Hematopoietic multipotent progenitor cell treated with erythropoietin and hydrocortisone succinate and interleukin-3 and kit ligand, for 8 days (in vitro differentiated cells): Measurements from ENCODE around the gene CLIP1.
A peak's percentile ranks its signal among the peaks of the same experiment; 100 is the strongest.
"Not testable (repeated sequence)": the region's sequence is repeated elsewhere in the genome, so short reads cannot be mapped to it uniquely, and the experiment has no call there.

Experiments used
- DNase-seq: peaks from one replicate; pipeline ENCODE4 v3.0.0-alpha.2; 2015

Gene CLIP1

DNA sequence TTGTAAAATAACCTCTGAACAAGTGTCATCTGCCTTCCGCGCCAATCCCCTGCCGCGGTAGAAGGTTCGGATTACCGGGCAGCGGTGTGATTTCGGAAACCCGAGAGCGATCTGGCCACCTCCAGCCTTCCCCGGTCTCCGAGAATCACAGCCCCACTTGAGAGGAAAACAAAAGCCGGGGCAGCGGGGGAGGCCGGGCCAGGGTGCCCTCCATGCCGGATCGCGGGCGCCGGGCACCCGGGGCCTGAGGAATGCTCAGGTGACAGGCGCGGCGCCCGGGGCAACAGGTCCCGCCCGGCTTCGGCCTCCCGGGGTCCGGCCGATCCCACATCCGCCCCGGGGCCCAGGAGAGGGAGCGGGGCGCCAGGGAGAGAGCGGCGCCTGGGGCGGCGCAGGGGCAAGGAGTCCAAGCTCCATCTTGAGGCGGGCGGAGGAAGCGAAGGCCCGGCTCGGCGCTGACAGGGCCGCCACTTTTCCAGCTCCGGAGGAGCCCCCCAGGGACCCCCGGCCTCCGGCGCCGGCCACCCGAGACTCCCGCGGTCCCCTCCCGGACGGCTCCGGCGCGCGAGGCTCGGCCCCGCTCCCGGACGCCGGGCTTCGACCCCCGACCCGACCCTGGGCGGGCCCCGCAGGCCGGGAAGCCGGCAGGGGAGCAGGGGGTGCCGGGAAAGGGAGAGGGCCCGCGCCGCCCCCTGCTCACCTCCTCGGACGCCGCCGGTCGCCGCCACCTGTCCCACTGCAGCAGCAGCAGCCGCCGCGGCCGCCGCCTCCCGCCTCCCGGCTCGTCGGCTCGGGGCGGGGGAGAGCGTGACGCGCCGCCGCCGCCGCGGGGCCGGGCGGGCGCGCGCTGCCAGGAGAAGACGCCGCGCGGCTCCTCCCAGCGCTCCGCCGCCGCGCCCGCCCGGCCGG is at the start of gene CLIP1:
TSS of gene CLIP1 (minus strand) at position 849 of the 909 bp plus-strand sequence. CDS start 42,217 bp downstream, outside the sequence.
- DNase-seq: peak; percentile 46

DNA sequence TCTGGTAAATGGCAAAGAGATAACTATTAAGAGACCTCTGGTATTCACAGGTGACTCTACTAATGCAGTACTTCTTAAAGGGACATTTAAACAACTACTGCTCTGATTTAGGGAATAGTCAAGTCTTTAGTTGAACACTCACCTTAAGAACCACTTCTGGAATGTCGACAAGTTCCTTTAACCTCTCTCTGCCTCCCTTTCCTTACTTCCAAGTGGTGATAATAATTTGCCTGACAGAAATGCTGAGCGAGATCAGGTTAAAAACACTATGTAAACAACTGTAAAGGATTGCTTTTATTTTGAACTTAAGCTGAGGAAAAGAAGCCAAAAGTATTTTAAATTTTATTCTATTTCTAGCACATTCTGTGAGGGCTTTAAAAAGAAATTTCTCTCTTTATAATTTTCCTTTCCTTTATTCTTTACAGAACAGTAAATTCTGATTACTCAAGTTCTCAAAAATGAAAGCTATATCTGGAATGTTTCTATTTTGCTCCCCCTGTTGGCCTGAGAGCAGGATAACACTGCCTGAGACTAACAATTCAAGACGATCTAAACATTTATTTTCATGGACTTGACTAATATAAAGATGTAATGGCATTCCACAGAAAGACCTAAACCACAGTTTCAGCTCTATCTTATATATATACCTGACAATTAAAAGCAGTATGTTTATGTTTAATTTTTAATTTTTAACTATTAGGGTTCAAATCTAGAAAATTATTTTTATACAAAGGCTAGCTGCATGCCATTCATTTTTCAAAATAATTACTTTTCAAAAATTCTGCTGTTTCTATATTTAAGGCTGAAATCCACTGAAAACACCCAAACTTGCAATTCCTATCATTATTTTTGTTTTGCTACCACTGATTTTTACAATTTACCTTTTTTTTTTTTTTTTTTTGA is 49.1 kb upstream of the CLIP1 start:
- DNase-seq: peak; percentile 69

DNA sequence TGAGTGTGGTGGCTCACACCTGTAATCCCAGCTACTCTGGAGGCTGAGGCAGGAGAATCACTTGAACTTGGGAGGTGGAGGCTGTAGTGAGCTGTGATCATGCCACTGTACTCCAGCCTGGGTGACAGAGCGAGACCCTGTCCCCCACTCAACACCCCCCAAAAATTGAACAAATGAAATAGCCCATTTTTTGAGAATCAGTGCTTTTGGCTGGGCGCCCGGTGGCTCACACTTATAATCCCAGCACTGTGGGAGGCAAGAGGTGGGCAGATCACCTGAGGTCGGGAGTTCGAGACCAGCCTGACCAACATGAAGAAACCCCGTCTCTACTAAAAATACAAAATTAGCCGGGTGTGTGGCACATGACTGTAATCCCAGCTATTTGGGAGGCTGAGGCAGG is 48.1 kb upstream of the CLIP1 start:
- not testable (repeated sequence) for DNase-seq

DNA sequence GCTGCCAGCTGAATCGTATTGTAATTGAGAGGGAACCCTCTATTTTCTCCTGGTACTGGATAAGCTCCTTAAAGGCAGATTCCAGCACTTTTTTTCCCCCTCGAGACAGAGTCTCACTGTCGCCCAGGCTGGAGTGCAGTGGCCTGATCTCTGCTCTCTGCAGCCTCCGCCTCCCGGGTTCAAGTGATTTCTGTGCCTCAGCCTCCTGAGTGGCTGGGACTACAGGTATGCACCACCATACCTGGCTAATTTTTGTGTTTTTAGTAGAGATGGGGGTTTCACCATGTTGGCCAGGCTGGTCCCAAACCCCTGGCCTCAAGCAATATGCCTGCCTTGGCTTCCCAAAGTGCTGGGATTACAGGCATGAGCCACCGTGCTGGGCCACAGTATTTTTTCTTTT is 47.4 kb upstream of the CLIP1 start:
- not testable (repeated sequence) for DNase-seq

DNA sequence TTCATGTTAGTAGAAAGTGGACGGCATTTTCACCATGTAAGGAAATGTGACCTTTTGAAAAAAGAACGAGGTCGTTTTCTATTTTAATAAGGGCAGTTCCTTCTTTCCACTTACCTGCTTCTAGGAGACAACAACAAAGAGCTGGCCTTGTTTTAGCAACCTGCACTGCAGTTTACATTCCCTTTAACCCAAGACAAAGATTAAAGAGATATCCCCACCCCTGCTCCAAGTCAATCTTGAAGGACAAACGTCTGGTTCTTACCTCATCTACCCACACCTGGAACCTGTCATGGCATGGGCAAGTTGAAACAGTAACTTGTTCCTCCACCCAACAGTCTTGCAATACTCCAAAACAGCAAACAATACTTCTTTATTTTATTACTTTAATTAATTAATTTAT is 45.5 kb upstream of the CLIP1 start:
- DNase-seq: no peak

DNA sequence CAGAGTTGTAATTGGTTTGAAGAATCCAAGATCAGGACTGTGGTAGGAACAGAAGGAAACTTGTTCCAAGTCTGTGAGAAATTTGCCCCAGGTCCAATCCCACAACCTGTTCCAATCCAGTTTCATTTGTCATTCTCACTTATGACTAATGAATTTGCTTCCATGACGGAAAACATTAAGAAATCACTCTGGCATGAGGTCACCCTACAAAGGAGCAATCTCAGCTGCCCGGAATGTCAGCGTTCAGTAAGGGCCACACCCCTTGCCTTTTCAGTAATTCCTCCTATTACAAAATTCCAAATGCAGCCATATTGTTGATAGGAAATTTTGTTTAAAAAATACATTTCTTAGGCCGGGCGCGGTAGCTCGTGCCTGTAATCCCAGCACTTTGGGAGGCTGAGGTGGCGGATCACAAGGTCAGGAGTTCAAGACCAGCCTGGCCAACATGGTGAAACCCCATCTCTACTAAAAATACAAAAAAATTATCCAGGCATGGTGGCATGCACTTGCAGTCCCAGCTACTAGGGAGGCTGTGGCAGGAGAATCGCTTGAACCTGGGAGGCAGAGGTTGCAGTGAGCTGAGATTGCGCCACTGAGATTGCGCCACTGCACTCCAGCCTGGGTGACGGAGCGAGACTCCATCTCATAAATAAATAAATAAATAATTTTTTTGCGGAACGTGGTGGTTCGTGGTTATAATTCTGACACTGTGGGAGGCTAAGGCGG is 42.0 kb upstream of the CLIP1 start:
- DNase-seq: not testable (repeated sequence)

DNA sequence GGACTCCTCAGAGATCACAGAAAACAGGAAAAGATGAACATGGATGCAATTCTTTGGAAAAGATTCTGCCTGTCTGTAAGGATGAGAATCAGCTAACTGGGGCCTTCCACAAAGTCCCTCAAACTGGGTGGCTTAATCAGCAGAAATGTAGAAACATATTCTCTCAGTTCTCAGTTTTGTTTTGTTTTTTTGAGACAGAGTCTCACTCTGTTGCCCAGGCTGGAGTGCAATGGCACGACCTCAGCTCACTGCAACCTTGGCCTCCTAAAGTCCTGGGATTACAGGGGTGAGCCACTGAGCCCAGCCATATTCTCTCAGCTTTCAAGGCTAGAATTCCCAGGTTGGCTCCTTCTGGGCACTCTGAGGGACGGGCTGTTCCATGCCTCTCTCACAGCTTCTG is 38.2 kb upstream of the CLIP1 start:
- DNase-seq: no peak

DNA sequence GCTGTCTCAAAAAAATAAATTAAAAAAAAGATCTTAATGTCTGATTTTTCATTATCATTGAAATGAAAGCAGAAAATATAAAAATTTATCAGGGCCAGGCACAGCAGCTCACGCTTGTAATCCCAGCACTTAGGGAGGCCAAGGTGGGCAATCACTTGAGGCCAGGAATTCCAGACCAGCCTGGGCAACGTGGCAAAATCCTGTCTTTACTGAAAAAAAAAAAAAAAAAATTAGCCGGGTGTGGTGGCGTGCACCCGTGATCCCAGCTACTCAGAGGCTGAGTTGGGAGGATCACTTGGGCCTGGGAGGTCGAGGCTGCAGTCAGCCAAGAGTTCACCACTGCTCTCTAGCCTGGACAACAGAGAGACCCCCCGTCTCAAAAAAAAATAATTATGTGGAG is 37.6 kb upstream of the CLIP1 start:
- DNase-seq: no peak

DNA sequence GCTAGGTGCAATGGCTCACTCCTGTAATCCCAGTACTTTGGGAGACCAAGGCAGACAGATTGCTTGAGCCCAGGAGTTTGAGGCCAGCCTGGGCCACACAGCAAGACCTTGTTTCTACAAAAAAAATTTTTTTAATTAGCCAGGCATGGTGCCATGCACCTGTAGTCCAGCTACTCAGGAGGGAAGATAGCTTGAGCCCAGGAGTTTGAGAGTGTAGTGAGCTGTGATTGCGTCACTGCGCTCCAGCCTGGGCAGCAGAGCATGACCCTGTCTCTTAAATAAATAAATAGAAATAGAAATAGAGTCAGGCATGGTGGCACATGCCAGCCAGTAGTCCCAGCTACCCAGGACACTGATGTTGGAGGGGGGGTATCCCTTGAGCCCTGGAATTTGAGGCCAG is 36.7 kb upstream of the CLIP1 start:
- no peak for DNase-seq

DNA sequence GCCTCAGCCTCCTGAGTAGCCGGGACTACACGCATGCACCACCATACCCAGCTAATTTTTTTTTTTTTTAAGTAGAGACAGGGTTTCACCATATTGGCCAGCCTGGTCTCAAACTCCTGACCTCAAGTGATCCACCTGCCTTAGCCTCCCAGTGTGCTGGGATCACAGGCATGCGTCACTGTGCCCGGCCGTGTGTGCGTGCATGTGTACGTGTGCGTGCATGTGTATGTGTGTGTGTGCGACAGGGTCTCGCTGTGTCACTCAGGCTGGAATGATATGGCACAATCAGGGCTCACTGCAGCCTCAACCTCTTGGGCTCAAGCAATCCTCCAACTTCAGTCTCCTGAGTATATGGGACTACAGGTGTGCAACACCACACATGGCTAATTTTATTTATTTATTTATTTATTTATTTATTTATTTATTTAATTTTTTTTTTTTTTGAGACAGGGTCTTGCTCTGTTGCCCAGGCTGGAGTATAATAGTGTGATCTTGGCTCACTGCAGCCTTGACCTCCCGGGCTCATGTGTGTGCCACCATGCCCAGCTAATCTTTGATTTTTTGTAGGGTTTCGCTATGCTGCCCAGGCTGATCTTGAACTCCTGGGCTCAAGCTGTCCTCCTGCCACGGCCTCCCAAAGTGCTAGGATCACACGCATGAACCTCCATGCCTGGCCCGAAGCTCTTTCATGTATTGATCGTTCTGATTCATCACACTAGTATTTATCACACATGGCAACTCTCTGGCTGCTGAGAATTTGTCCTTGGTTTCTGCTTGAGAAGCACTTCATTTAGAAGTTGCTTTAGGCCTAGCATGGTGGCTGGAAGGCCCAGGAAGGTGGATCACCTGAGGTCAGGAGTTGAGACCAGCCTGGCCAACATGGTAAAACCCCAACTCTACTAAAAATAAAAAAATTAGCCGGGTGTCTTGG is 35.9 kb upstream of the CLIP1 start:
- no peak for DNase-seq

DNA sequence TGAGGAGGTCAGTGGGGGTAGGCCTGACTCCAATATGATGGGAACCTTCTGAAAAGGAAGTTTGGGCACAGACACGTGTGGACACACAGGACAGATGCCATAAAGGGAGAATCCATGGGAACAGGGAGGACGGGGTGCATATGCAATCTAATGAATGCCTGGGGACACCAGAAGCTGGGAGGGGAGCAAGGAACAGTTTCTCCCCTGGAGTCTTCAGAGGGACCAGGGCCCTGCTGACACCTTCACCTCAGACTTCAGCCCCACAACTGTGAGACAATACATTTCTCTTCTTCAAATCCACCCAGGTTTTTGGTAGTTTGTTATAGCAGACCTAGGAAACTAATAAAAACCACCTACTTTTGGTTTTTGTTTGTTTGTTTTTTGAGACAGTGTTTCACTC is 35.2 kb upstream of the CLIP1 start:
- DNase-seq: no peak

DNA sequence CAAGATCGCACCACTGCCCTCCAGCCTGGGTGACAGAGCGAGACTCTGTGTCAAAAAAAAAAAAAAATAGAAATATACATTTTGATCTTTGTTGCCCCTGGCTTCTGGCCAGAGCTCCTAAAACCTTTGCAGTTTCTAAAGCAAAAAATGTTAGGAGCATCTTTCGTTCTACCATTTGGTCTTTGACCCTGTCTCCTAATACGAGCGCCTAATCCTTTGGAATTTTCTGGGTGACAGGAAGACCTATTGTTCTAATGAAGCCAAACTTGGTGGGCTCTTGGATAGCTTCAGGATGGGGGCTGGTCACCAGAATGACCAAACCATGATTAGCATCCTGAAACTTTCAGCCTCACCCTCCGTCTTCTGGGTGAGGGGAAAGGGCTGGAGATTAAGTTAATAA is 32.3 kb upstream of the CLIP1 start:
- DNase-seq: no peak

DNA sequence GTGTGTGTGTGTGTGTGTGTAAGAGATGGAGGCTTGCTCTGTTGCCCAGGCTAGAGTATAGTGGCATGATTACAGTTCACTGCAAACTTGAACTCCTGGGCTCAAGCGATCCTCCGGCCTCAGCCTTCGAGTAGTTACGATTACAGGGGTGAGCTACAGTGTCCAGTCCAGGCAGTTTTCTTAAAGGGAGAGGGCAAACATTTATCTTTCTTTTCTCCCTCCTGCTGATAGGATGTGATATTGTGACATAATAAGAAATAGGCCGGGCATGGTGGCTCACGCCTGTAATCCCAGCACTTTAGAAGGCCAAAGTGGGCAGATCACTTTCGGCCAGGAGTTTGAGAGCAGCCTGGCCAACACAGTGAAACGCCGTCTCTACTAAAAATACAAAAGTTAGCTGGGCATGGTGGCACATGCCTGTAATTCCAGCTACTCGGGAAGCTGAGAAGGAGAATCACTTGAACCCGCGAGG is 31.8 kb upstream of the CLIP1 start:
- DNase-seq: no peak

DNA sequence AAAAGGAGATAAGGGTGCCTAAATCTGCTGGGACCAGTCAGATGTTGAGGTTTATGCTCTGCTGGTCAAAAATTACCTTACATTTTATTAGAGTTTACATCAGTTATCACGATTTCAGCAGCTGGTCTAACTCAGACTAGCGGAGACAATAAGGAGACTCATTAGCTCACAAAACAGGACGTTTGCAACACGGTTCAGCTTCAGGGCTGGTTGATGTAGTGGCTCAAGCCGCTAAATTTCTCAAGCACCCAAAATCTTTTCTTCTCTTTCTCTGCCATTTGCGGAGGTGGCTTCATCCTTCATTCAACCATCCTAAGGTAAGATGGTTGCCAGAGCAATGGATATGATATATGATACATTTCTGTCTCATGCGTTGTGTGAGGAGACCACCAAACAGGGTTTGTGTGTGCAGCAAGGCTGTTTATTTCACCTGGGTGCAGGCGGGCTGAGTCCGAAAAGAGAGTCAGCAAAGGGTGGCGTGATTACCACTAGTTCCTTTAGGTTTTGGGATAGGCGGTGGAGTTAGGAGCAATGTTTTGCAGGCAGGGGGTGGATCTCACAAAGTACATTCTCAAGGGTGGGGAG is 30.3 kb upstream of the CLIP1 start:
- DNase-seq: no peak

DNA sequence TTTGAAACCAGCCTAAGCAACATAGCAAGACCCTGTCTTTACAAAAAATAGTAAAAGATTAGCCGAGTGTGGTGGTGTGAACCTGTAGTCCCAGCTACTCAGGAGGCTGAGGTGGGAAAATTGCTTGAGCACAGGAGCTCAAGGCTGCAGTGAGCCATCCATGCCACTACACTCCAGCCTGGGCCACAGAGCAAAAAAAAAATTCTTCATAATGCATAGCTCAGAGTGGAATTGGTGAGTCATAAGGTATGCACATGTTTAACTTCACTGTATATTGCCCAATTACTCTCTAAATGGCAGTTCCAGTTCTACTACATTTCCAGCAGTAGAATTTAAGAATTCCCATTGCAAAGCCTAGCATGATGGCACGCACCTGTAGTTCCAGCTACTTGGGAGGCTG is 26.8 kb upstream of the CLIP1 start:
- DNase-seq: no peak

DNA sequence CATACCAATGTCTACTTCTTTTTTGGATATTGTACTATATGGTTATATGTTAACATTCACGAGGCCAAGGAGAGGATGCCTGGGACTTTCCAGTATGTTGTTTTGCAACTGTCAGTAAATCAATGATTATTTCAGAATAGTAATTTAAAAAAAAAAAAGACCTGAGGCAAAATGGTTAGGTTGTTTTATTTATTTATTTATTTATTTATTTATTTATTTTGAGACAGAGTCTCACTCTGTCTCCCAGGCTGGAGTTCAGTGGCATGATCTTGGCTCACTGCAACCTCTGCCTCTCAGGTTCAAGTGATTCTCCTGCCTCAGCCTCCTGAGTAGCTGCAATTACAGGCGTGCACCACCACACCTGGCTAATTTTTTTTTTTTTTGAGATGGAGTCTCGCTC is 25.4 kb upstream of the CLIP1 start:
- not testable (repeated sequence) for DNase-seq

DNA sequence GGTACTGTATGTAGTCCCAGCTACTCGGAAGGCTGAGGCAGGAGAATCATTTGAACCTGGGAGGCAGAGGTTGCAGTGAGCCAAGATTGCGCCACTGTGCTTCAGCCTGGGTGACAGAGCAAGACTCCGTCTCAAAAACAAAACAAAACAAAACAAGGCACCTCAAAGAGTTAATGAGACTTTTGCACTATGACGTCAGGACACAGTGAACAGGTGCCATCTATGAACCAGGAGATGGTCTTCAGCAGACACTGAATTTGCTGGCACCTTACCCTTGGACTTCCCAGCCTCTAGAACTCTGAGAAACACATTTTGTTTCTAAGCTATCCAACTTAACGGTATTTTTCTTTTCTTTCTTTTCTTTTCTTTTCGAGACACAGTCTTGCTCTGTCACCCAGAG is 23.9 kb upstream of the CLIP1 start:
- not testable (repeated sequence) for DNase-seq

DNA sequence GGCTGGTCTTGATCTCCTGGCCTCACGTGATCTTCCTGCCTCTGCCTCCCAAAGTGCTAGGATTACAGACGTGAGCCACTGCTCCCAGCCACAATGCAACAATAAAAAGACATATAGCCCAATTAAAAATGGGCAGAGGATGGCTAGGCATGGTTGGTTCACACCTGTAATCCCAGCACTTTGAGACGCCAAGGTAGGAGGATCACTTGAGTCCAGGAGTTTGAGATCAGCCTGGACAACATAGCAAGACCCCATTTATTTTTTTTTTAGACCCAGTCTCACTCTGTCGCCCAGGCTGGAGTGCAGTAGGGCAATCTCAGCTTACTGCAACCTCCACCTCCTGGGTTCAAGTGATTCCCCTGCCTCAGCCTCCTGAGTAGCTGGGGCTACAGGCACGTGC is 21.6 kb upstream of the CLIP1 start:
- DNase-seq: not testable (repeated sequence)

DNA sequence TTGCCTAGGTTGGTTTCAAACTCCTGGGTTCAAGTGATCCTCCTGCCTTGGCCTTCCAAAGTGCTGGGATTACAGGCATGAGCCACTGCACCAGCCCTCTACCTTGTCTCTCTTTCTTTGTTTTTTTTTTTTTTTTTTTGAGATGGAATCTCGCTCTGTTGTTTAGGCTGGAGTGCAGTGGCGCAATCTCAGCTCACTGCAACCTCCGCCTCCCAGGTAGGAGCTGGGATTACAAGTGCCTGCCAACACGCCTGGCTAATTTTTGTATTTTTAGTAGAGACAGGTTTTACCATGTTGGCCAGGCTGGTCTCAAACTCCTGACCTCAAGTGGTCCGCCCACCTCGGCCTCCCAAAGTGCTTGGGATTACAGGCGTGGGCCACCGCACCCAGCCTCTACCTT is 16.4 kb upstream of the CLIP1 start:
- DNase-seq: not testable (repeated sequence)

DNA sequence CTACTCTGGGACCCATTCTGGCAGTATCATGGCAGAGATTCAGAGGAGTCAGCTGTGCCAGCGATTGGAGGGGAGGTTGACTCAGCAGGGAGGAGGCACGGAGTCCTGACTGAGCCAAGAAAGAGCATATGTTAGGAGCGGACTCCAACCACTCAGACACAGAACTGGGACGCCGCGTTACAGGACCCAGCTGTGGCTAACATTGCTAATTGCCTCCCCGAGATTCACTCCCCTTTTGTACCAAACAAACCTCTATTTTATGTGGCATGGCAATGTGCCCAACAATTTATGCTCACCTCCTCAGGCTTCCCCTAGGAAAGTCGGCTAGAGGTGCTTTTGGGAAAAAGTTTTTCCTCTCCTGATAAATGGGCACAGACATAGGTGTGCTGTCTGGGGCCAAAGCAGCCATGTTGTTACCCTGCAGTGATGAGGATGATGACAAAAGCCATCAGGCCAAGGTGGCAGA is 15.2 kb upstream of the CLIP1 start:
- DNase-seq: no peak

DNA sequence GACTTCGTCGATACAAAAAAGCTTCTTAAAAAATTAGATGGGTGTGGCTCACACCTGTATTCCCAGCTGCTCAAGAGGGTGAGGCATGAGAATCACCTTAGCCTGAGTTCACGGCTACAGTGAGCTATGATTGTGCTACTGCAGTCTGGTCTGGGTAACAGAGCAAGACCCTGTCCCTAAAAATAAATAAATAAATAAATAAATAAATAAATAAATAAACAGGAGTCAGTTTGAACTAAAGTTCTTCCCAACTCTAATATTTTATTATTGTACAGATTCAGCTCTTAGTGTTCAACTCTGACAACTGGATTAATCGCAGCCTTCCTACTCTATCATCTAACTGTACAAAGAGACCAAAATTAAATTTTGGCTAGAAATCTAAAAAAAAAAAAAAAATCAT is 12.7 kb upstream of the CLIP1 start:
- DNase-seq: no peak
